OCI-LY3 (cell line): ENCODE data around the gene PARD3.

Experiments used
- H2AFZ ChIP-seq: fragments of 200-600, 300-600 bp; shearing (Covaris generic); 2 replicates; pipeline ENCODE4 v1.6.0; 2014; ENCODE audit warnings: antibody characterized with exemption, low read depth, low read length
- H3K27ac ChIP-seq: fragments of 200-600, 300-600 bp; sonication (generic); 2 replicates; pipeline ENCODE4 v1.5.1; 2014; ENCODE audit warnings: mild to moderate bottlenecking, low read length, moderate library complexity, mixed read lengths
- H3K27me3 ChIP-seq: fragments of 200-600, 300-600 bp; sonication (generic); 2 replicates; pipeline ENCODE4 v1.6.1; 2014; ENCODE audit warnings: low read depth, low read length, mixed read lengths
- H3K36me3 ChIP-seq: fragments of 200-600, 300-600 bp; sonication (generic); replicated peaks from 2 replicates; pipeline ENCODE3; 2014; ENCODE audit warnings: low read depth, low read length, mixed read lengths
- H3K4me1 ChIP-seq: fragments of 300-600, 200-600 bp; sonication (generic); 2 replicates; pipeline ENCODE4 v1.6.1; 2014; ENCODE audit warnings: low read length, mixed read lengths
- H3K4me2 ChIP-seq: fragments of 200-600, 300-600 bp; sonication (generic); 2 replicates; pipeline ENCODE4 v1.6.1; 2014; ENCODE audit warnings: low read length, mixed read lengths
- H3K4me3 ChIP-seq: fragments of 300-600, 200-600 bp; sonication (generic); 2 replicates; pipeline ENCODE4 v1.5.1; 2014; ENCODE audit warnings: antibody characterized with exemption, mild to moderate bottlenecking, low read length, moderate library complexity
- H3K79me2 ChIP-seq: fragments of 300-600, 200-600 bp; shearing (Covaris generic); 2 replicates; pipeline ENCODE4 v1.6.1; 2014; ENCODE audit warnings: mild to moderate bottlenecking, low read length, mixed read lengths
- H3K9ac ChIP-seq: fragments of 300-600, 200-600 bp; shearing (Covaris generic); 2 replicates; pipeline ENCODE4 v1.6.0; 2014; ENCODE audit warnings: mild to moderate bottlenecking, low read length, moderate library complexity
- H3K9me3 ChIP-seq: fragments of 200-600, 300-600 bp; shearing (Covaris generic); 2 replicates; pipeline ENCODE4 v1.6.1; 2014; ENCODE audit warnings: low read length, mixed read lengths; ENCODE audit not compliant: insufficient read depth
- H4K20me1 ChIP-seq: fragments of 200-600, 300-600 bp; sonication (generic); 2 replicates; pipeline ENCODE4 v1.6.1; 2016; ENCODE audit warnings: low read length, mixed read lengths; ENCODE audit not compliant: insufficient read depth
- CTCF ChIP-seq: fragments of 200-600, 300-600 bp; sonication (generic); IDR thresholded peaks from 2 replicates; pipeline ENCODE4 v1.5.1; 2014; ENCODE audit warnings: antibody characterized with exemption, low read length, low read depth
- EZH2phosphoT487 ChIP-seq: fragments of 200-600 bp; shearing (Covaris generic); IDR thresholded peaks from 2 replicates; pipeline ENCODE4 v1.6.1; 2018; ENCODE audit warnings: antibody characterized with exemption, mixed run types, low read depth

PARD3 gene

GRCh38 chr10:34696423-34696822, 118.7 kb downstream of the PARD3 start:
- H3K9me3 ChIP-seq: no peaks in the 10 kb centered on the region
- H3K27me3 ChIP-seq: no peaks in the 10 kb centered on the region
- H3K36me3 ChIP-seq: no peaks in the 10 kb centered on the region
- no peak overlapping the region for H3K27ac ChIP-seq
- no peaks in the 10 kb centered on the region for H3K79me2 ChIP-seq
- no peak overlapping the region for H3K4me2 ChIP-seq
- H2AFZ ChIP-seq: no peak overlapping the region
- H3K9ac ChIP-seq: no peak overlapping the region
- no peaks in the 10 kb centered on the region for H4K20me1 ChIP-seq
- no peak for TF ChIP-seq EZH2phosphoT487
- no peak for TF ChIP-seq CTCF
- H3K4me1 ChIP-seq: no peaks in the 10 kb centered on the region
- no peak overlapping the region for H3K4me3 ChIP-seq

DNA sequence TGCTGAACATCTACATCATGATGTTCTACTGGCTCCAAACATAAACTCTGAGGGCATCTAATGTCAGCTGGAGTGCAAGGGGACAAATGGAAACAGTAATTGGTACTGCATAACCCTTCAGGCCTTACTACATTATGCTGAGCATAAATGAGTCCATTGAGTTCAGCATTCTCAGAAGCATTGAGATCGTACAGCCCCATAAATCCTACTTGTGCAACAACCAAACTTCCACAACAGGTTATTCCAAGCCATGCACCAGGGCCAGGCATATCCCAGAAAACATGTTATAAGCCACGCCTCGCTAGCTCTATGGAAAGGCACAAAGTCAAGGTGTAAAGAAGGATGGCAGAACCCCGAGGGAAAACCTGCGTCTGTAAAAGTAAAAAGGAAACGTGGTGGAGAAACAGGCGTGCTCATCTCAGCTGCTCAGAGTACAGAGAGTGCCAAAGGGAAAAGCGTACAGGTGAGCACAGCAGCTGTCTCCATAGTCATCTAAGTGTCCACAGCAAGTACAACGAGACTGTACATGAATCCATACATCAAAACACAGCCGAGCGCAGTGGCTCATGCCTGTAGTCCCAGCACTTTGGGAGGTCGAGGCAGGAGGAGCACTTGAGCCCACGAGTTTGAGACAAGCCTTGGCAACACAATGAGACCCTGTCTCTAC, 124.6 kb downstream of the PARD3 start:
- Histone ChIP-seq H3K79me2 (no peaks in the 10 kb centered on the region), H3K9ac (no peak overlapping the region), H3K4me2 (no peak overlapping the region), H3K4me1 (no peaks in the 10 kb centered on the region), H4K20me1 (no peaks in the 10 kb centered on the region), H2AFZ (no peak overlapping the region), H3K36me3 (no peaks in the 10 kb centered on the region), H3K27me3 (no peaks in the 10 kb centered on the region), H3K9me3 (no peaks in the 10 kb centered on the region), H3K27ac (no peak overlapping the region), H3K4me3 (no peak overlapping the region)
- TF ChIP-seq EZH2phosphoT487: no peak

GRCh38 chr10:34689053-34689452, 126.0 kb downstream of the PARD3 start:
- no peak overlapping the region for H3K9ac ChIP-seq
- no peak for TF ChIP-seq CTCF
- TF ChIP-seq EZH2phosphoT487: no peak
- no peak overlapping the region for H3K4me2 ChIP-seq
- H4K20me1 ChIP-seq: no peaks in the 10 kb centered on the region
- H2AFZ ChIP-seq: no peak overlapping the region
- no peaks in the 10 kb centered on the region for H3K27me3 ChIP-seq
- H3K79me2 ChIP-seq: no peaks in the 10 kb centered on the region
- no peak overlapping the region for H3K27ac ChIP-seq
- no peak overlapping the region for H3K4me3 ChIP-seq
- H3K9me3 ChIP-seq: no peaks in the 10 kb centered on the region
- no peaks in the 10 kb centered on the region for H3K4me1 ChIP-seq
- no peaks in the 10 kb centered on the region for H3K36me3 ChIP-seq

- H3K79me2 ChIP-seq: no peaks in the 10 kb centered on the region
- H3K27ac ChIP-seq: no peak overlapping the region
- no peaks in the 10 kb centered on the region for H4K20me1 ChIP-seq
- no peaks in the 10 kb centered on the region for H3K36me3 ChIP-seq
- no peaks in the 10 kb centered on the region for H3K27me3 ChIP-seq
- no peak overlapping the region for H3K4me3 ChIP-seq
- TF ChIP-seq EZH2phosphoT487: no peak
- no peak for TF ChIP-seq CTCF
- H2AFZ ChIP-seq: no peak overlapping the region
- no peaks in the 10 kb centered on the region for H3K4me1 ChIP-seq
- no peaks in the 10 kb centered on the region for H3K9me3 ChIP-seq
- H3K4me2 ChIP-seq: no peak overlapping the region
- H3K9ac ChIP-seq: no peak overlapping the region
Measured at GRCh38 chr10:34687434-34688210, 127.5 kb downstream of the PARD3 start.
